ENCODE measurements around the gene TMUB1. TPM values are rescaled to one million over a fixed set of nuclear protein-coding genes. Genes with fewer than 3 reads are reported as not detected.

The TMUB1 gene
- total and polyA plus RNA-seq, 2 donors (not counting 3 experiments of a cell fraction or from before 2014, with no cell fraction given) = 41.3 to 45.3 TPM

DNA sequence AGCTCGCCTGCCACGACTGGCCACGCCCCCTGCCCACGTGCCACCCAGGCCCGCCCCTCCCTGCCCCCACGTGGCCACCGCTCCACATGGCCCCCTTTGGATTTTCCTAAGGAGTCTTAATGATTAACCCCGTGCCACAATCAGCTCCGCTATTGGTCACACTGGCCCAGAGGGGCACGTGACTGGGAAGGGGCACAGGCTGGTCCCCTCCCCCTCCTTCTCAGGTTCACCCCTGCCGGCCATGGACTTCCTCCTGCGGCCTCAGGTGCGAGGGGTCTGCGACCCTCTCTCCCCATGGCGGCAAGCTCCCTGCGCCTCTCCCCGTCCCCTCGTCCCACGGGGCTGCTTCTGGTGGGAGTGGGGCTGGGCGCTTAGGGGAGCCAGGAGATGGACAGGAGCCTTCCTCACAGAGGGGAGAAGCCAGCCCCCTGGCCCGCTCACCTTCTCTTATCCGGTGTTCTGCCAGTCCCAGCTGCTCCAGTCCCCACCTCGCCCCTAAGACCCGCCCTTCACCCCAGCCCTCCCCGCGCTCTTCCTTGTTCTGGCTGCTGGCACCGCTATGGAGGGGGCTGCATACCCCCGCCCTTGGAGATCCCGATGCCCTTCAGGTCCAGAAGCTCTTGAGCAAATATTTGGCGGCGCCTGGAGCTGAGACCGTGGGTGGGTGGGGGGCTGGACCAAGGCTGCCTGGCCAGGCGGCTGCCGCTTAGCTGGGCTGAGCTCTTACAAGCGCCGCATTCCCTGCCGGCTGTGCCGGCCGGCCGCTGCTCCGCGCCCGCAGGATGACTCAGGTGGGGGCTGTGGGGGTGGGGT, 20.7 kb downstream of the TMUB1 start:
- intact Hi-C loops (cut with micrococcal nuclease) = no loop called here
- no peak for FAIRE-seq
- POLR2A ChIA-PET = interaction anchor here (0.6 kb wide), 1 partner anchor 33 kb away, joined by 3 read pairs; no protein-coding TSS in a partner anchor

DNA sequence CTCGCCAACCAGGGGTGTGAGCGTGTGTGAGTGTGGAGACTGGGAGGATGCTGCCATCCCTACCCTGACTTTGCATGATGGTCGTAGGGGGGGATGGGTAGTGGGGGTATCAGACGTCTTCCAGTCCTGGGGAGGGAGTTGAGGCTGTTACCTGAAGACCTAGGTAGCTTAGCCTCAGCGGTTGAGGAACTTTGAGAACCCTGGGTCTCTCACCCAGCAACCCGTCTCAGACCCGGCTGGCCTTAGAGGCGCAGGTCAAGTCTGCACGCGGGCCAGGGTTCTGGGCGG, 21.2 kb downstream of the TMUB1 start:
- BruUV-seq (replicated peaks) = no TSS peak
- TF ChIP-seq POLR2A (IDR thresholded peaks at IDR 0.05; ENCODE audit: low read depth, low read length) = no peak
- H3K27me3 ChIP-seq (ENCODE audit: control insufficient read depth in 2 of 2, insufficient read depth in 2 of 2, low read length in 2 of 2) = no peaks in the 10 kb centered on the region
- H3K9me1 ChIP-seq (replicated peaks; ENCODE audit: control insufficient read depth, extremely low read depth, insufficient read depth, low read length) = no peaks in the 10 kb centered on the region
- H3K4me2 ChIP-seq (ENCODE audit: insufficient read depth, low read length) = no peak overlapping the region
- POLR2A ChIA-PET = no interaction called here
- no peak overlapping the region for H3K4me3 ChIP-seq (replicated peaks in 1 of 3; ENCODE audit: insufficient read depth in 1 of 3, low read depth in 1 of 3, low read length in 3 of 3)
- H3K9me3 ChIP-seq (replicated peaks; ENCODE audit: control insufficient read depth, insufficient read depth, low read length) = no peaks in the 10 kb centered on the region
- H4K20me1 ChIP-seq (replicated peaks; ENCODE audit: control insufficient read depth, extremely low read depth, insufficient read depth, low read length) = no peaks in the 10 kb centered on the region
- intact Hi-C loops (cut with micrococcal nuclease) = no loop called here
- dilution Hi-C loops (cut with MboI; ENCODE audit: extremely low pct_ligation_motif_present, low sequenced_read_pairs) = no loop called here
- no peak overlapping the region for H3K9ac ChIP-seq (replicated peaks; ENCODE audit: extremely low read depth, insufficient read depth, low read length)
- H3K36me3 ChIP-seq (ENCODE audit: control insufficient read depth in 2 of 2, extremely low read depth in 1 of 2, insufficient read depth in 2 of 2, low read length in 2 of 2) = peaks cover 6 to 28% of the 10 kb centered on the region in 2 experiments
- peaks cover 34% of the 10 kb centered on the region for H3K79me2 ChIP-seq (ENCODE audit: control insufficient read depth, insufficient read depth, low read length)
- DNase-seq (ENCODE audit: low read depth, low spot score) = no peak
- CTCF ChIA-PET = interaction anchor here (1.3 kb wide), 1 partner anchor 11 kb away, joined by 4 read pairs; no protein-coding TSS in a partner anchor
- H2AFZ ChIP-seq (ENCODE audit: low read depth, low read length) = no peak overlapping the region
- H3K4me1 ChIP-seq (ENCODE audit: control insufficient read depth, extremely low read depth, insufficient read depth, low read length) = peaks cover 27% of the 10 kb centered on the region
- FAIRE-seq = no peak
- H3K27ac ChIP-seq (ENCODE audit: insufficient read depth, low read depth, low read length) = no peak overlapping the region

More for the DNA sequence above, 20.7 kb downstream of the TMUB1 start:
- DNase-seq (ENCODE audit: low read depth, low spot score) = no peak
- Histone ChIP-seq H2AFZ (ENCODE audit: low read depth, low read length) (no peak overlapping the region), H3K79me2 (ENCODE audit: control insufficient read depth, insufficient read depth, low read length) (peaks cover 34% of the 10 kb centered on the region), H4K20me1 (replicated peaks; ENCODE audit: control insufficient read depth, extremely low read depth, insufficient read depth, low read length) (no peaks in the 10 kb centered on the region), H3K9me3 (replicated peaks; ENCODE audit: control insufficient read depth, insufficient read depth, low read length) (no peaks in the 10 kb centered on the region), H3K9ac (replicated peaks; ENCODE audit: extremely low read depth, insufficient read depth, low read length) (no peak overlapping the region), H3K4me1 (ENCODE audit: control insufficient read depth, extremely low read depth, insufficient read depth, low read length) (peaks cover 22% of the 10 kb centered on the region), H3K4me3 (replicated peaks in 1 of 3; ENCODE audit: insufficient read depth in 1 of 3, low read depth in 1 of 3, low read length in 3 of 3) (no peak overlapping the region), H3K36me3 (ENCODE audit: control insufficient read depth in 2 of 2, extremely low read depth in 1 of 2, insufficient read depth in 2 of 2, low read length in 2 of 2) (peaks cover 11 to 32% of the 10 kb centered on the region in 2 experiments), H3K4me2 (ENCODE audit: insufficient read depth, low read length) (no peak overlapping the region), H3K27ac (ENCODE audit: insufficient read depth, low read depth, low read length) (no peak overlapping the region), H3K27me3 (ENCODE audit: control insufficient read depth in 2 of 2, insufficient read depth in 2 of 2, low read length in 2 of 2) (no peaks in the 10 kb centered on the region), H3K9me1 (replicated peaks; ENCODE audit: control insufficient read depth, extremely low read depth, insufficient read depth, low read length) (no peaks in the 10 kb centered on the region)
- CTCF ChIA-PET = interaction anchor here (1.3 kb wide), 1 partner anchor 11 kb away, joined by 4 read pairs; no protein-coding TSS in a partner anchor
- BruUV-seq (replicated peaks) = no TSS peak
- no peak for TF ChIP-seq FOS (IDR thresholded peaks at IDR 0.05; ENCODE audit: borderline replicate concordance, insufficient read depth, low read length)
- TF ChIP-seq, protein P1, sequence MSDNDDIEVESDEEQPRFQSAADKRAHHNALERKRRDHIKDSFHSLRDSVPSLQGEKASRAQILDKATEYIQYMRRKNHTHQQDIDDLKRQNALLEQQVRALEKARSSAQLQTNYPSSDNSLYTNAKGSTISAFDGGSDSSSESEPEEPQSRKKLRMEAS (IDR thresholded peaks at IDR 0.05; ENCODE audit: insufficient read depth, insufficient read length) = peak; percentile 29
- dilution Hi-C loops (cut with MboI; ENCODE audit: extremely low pct_ligation_motif_present, low sequenced_read_pairs) = no loop called here

Data from endothelial cell of umbilical vein (primary cell).